Measurements from ENCODE around the gene ZNF469. TPM values are rescaled to one million over a fixed set of nuclear protein-coding genes. Genes with fewer than 3 reads are reported as not detected.

Gene ZNF469
- total and polyA plus RNA-seq, 4 donors: 0.04 to 0.50 (median 0.36) TPM

DNA sequence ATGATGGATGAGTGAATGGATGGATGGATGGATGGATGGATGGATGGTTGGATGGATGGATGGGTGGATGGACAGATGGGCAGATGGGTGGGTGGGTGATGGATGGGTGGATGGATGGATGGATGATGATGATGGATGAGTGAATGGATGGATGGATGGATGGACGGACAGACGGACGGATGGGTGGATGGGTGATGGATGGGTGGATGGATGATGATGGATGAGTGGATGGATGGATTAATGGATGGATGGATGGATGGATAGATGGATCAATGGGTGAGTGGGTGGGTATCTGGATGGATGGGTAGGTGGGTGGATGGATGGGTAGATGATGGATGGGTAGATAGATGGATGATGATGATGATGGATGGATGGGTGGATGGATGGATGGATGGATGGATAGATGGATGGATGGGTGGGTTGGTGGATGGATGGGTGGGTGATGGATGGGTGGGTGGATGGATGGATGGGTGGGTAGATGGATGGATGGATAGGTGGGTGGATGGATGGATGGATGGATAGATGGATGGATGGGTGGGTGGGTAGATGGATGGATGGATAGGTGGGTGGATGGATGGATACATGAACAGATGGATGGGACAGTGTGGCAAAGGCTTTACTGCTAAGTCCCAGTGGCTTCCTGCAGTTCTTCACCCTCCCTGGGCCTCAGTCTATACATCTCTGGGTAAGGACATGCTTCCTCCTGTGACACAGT lies 40.1 kb downstream of the ZNF469 start:
- no peak for DNase-seq (ENCODE audit: low spot score)
- WGBS: 58% methylated on average over 3 of the region's 3 CpGs
- Histone ChIP-seq H3K27me3 (ENCODE audit: control insufficient read depth in 4 of 4, insufficient read depth in 4 of 4, low read length in 3 of 4) (no peaks in the 10 kb centered on the region), H3K4me1 (ENCODE audit: control insufficient read depth in 4 of 4, insufficient read depth in 4 of 4, low read length in 3 of 4) (no peaks in the 10 kb centered on the region), H3K36me3 (ENCODE audit: control insufficient read depth in 4 of 4, insufficient read depth in 3 of 4, low read depth in 1 of 4, low read length in 3 of 4) (no peaks in the 10 kb centered on the region), H3K9ac (ENCODE audit: low read depth in 1 of 2, low read length in 2 of 2) (no peak overlapping the region), H3K4me3 (ENCODE audit: low read depth in 1 of 3, low read length in 3 of 3) (no peak overlapping the region), H3K9me3 (ENCODE audit: control insufficient read depth in 4 of 4, low read length in 3 of 4) (no peaks in the 10 kb centered on the region), H3K27ac (ENCODE audit: low read depth in 1 of 2, low read length in 2 of 2) (no peak overlapping the region)
- TF ChIP-seq FOXA1 (IDR thresholded peaks at IDR 0.05): no peak
- TF ChIP-seq, protein P1, sequence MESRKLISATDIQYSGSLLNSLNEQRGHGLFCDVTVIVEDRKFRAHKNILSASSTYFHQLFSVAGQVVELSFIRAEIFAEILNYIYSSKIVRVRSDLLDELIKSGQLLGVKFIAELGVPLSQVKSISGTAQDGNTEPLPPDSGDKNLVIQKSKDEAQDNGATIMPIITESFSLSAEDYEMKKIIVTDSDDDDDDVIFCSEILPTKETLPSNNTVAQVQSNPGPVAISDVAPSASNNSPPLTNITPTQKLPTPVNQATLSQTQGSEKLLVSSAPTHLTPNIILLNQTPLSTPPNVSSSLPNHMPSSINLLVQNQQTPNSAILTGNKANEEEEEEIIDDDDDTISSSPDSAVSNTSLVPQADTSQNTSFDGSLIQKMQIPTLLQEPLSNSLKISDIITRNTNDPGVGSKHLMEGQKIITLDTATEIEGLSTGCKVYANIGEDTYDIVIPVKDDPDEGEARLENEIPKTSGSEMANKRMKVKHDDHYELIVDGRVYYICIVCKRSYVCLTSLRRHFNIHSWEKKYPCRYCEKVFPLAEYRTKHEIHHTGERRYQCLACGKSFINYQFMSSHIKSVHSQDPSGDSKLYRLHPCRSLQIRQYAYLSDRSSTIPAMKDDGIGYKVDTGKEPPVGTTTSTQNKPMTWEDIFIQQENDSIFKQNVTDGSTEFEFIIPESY (IDR thresholded peaks at IDR 0.05): no peak
- no peak for TF ChIP-seq RXRA (IDR thresholded peaks at IDR 0.05)
- TF ChIP-seq, protein P2, sequence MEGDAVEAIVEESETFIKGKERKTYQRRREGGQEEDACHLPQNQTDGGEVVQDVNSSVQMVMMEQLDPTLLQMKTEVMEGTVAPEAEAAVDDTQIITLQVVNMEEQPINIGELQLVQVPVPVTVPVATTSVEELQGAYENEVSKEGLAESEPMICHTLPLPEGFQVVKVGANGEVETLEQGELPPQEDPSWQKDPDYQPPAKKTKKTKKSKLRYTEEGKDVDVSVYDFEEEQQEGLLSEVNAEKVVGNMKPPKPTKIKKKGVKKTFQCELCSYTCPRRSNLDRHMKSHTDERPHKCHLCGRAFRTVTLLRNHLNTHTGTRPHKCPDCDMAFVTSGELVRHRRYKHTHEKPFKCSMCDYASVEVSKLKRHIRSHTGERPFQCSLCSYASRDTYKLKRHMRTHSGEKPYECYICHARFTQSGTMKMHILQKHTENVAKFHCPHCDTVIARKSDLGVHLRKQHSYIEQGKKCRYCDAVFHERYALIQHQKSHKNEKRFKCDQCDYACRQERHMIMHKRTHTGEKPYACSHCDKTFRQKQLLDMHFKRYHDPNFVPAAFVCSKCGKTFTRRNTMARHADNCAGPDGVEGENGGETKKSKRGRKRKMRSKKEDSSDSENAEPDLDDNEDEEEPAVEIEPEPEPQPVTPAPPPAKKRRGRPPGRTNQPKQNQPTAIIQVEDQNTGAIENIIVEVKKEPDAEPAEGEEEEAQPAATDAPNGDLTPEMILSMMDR (IDR thresholded peaks at IDR 0.05; ENCODE audit: low read depth, low read length, missing input control): no peak
- TF ChIP-seq, protein P3, sequence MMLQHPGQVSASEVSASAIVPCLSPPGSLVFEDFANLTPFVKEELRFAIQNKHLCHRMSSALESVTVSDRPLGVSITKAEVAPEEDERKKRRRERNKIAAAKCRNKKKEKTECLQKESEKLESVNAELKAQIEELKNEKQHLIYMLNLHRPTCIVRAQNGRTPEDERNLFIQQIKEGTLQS (IDR thresholded peaks at IDR 0.05): no peak
- TF ChIP-seq TAF1 (conservative IDR thresholded peaks at IDR 0.05): no peak
- no peak for TF ChIP-seq NR2F2 (IDR thresholded peaks at IDR 0.05)
- no peak for TF ChIP-seq YY1 (IDR thresholded peaks at IDR 0.05)
- TF ChIP-seq EGR1 (IDR thresholded peaks at IDR 0.05; ENCODE audit: low read depth in 2 of 2): no peak
- TF ChIP-seq, protein P4, sequence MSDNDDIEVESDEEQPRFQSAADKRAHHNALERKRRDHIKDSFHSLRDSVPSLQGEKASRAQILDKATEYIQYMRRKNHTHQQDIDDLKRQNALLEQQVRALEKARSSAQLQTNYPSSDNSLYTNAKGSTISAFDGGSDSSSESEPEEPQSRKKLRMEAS (IDR thresholded peaks at IDR 0.05): no peak
- no peak for TF ChIP-seq SP1 (IDR thresholded peaks at IDR 0.05)
- TF ChIP-seq GABPA (IDR thresholded peaks at IDR 0.05 in 1 of 2, conservative IDR thresholded peaks at IDR 0.05 in 1 of 2): no peak
- TF ChIP-seq, protein P5, sequence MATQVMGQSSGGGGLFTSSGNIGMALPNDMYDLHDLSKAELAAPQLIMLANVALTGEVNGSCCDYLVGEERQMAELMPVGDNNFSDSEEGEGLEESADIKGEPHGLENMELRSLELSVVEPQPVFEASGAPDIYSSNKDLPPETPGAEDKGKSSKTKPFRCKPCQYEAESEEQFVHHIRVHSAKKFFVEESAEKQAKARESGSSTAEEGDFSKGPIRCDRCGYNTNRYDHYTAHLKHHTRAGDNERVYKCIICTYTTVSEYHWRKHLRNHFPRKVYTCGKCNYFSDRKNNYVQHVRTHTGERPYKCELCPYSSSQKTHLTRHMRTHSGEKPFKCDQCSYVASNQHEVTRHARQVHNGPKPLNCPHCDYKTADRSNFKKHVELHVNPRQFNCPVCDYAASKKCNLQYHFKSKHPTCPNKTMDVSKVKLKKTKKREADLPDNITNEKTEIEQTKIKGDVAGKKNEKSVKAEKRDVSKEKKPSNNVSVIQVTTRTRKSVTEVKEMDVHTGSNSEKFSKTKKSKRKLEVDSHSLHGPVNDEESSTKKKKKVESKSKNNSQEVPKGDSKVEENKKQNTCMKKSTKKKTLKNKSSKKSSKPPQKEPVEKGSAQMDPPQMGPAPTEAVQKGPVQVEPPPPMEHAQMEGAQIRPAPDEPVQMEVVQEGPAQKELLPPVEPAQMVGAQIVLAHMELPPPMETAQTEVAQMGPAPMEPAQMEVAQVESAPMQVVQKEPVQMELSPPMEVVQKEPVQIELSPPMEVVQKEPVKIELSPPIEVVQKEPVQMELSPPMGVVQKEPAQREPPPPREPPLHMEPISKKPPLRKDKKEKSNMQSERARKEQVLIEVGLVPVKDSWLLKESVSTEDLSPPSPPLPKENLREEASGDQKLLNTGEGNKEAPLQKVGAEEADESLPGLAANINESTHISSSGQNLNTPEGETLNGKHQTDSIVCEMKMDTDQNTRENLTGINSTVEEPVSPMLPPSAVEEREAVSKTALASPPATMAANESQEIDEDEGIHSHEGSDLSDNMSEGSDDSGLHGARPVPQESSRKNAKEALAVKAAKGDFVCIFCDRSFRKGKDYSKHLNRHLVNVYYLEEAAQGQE (IDR thresholded peaks at IDR 0.05): no peak
- no peak for TF ChIP-seq JUND (IDR thresholded peaks at IDR 0.05)
- no peak for TF ChIP-seq FOXA2 (IDR thresholded peaks at IDR 0.05)
- no peak for TF ChIP-seq HNF4G (IDR thresholded peaks at IDR 0.05)
